Colonic mucosa (tissue), 4 donors: ENCODE data around the gene RAI1. TPM values are rescaled to one million over a fixed set of nuclear protein-coding genes. Genes with fewer than 3 reads are reported as not detected.

Experiments used
- DNase-seq: peaks from one replicate; pipeline ENCODE4 v3.0.0-alpha.2; 2020
- H3K27ac ChIP-seq: fragments of 200-600 bp; one replicate; pipeline ENCODE4 v1.8.0; 2021
- H3K27me3 ChIP-seq: fragments of 200-600 bp; one replicate; pipeline ENCODE4 v1.8.0; 2021
- H3K36me3 ChIP-seq: fragments of 200-600 bp; one replicate; pipeline ENCODE4 v1.8.0; 2021
- H3K4me1 ChIP-seq: fragments of 200-600 bp; one replicate; pipeline ENCODE4 v1.8.0; 2021; ENCODE audit warnings: mild to moderate bottlenecking
- H3K4me3 ChIP-seq: fragments of 200-600 bp; one replicate; pipeline ENCODE4 v1.8.0; 2021
- H3K9ac ChIP-seq, 2 donors: one replicate each; pipeline ENCODE4 v1.7.0; 2013; ENCODE audit warnings: control low read depth in 2 of 2, low read depth in 2 of 2, low read length in 2 of 2
- H3K9me3 ChIP-seq: fragments of 200-600 bp; one replicate; pipeline ENCODE4 v1.8.0; 2021
- intact Hi-C: fragments of 100-400 bp; cut with DNase I; formaldehyde crosslinking; loops from one replicate; pipeline ENCODE4 v1.14.1; 2022
- total RNA-seq, 2 donors: library from RNA; stranded (reverse); fragmentation: NEBNext Ultra II Directional in 1 of 2; extraction: Animal tissue kit (Norgen Biotek cat#: 25700) in 1 of 2; gene quantifications; one replicate each; pipeline ENCODE4 v1.2.1, GENCODE V29; 2021
- TF ChIP-seq, protein P1 (sequence below): fragments of 200-600 bp; IDR thresholded peaks from one replicate; pipeline ENCODE4 v1.8.0; 2022; ENCODE audit warnings: antibody characterized with exemption, mild to moderate bottlenecking
- donor health status: healthy.
- donor health status: DM: no; HTN: no; CAD: no.
- donor health status: DM: no; HTN: no; CAD: no.

RAI1 gene
- total RNA-seq, 2 donors from 2014 or later = 21.8 to 24.5 TPM

DNA sequence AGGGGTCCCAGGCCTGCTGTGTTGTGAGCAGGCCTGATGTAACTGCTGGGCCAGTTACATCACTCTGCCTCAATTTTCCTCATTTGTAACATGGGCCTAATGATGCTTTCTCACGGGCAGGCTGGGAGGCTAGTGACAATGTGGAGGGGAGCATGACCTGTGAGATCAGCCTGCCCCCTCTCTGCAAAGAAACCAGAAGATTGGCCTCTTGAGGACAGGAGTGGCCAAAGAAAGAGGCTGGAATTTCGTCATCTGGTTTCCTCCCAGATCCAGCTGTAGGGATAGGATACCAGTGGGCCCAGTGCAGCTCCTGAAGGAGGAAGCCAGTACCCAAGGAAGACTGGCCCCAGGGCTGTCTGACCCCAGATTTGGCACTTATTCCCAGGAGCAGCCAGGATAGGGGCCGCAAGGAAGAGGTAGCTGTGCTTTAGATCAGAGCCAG lies 156.1 kb downstream of the RAI1 start:
- H3K4me1 ChIP-seq = peaks cover 32% of the 10 kb centered on the region
- peak overlapping the region; percentile 100 for H3K27ac ChIP-seq
- DNase-seq = peak; percentile 66
- no peaks in the 10 kb centered on the region for H3K27me3 ChIP-seq
- TF ChIP-seq, protein P1, sequence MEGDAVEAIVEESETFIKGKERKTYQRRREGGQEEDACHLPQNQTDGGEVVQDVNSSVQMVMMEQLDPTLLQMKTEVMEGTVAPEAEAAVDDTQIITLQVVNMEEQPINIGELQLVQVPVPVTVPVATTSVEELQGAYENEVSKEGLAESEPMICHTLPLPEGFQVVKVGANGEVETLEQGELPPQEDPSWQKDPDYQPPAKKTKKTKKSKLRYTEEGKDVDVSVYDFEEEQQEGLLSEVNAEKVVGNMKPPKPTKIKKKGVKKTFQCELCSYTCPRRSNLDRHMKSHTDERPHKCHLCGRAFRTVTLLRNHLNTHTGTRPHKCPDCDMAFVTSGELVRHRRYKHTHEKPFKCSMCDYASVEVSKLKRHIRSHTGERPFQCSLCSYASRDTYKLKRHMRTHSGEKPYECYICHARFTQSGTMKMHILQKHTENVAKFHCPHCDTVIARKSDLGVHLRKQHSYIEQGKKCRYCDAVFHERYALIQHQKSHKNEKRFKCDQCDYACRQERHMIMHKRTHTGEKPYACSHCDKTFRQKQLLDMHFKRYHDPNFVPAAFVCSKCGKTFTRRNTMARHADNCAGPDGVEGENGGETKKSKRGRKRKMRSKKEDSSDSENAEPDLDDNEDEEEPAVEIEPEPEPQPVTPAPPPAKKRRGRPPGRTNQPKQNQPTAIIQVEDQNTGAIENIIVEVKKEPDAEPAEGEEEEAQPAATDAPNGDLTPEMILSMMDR = no peak
- H3K9me3 ChIP-seq = no peaks in the 10 kb centered on the region
- intact Hi-C loops = no loop called here
- no peaks in the 10 kb centered on the region for H3K36me3 ChIP-seq
- peak overlapping the region; percentile 87 to 92 for H3K9ac ChIP-seq
- peak overlapping the region; percentile 95 for H3K4me3 ChIP-seq

DNA sequence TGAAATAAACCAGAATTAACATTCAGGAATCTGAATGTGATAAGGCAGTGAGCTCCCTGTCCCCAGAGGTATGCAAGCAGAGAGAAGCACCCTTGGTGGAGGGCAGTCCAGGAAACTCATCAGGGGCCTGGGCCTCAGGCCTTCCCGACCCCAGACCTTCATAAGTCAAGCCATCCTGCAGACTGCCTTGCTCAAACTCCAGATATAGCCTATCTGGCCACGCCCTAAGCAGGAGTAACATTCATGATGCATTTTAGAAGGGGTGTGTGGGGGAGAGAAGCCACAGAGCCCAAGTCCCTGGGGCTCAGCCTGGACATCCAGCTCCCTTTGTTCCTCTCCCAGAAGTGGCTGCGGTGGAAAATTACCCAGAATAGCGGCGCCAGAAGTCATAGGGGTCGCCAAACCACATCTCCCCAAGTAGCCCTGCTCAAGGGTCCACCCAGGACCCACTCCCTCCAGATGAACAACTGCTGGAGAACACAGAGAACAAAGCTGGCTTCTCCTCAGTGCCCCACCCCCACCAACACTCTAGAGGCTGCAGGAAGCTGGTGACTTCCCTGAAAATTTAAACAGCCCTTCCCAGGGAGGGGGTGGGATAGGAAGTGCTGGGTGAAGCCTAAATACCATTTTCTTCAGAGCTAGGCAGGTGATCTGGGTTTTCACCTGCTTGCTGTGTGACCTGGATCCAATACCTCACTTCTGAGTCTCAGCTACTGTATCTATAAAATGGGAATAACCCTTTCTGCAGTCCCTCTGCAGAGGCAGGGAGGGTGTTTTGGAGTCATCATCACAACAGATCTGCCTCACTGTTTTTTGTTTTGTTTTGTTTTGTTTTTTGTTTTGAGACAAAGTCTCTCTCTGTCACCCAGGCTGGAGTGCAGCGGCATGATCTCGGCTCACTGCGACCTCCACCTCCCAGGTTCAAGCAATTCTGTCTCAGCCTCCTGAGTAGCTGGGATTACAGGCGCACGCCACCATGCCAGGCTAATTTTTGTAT lies 157.0 kb downstream of the RAI1 start:
- intact Hi-C loops = no loop called here
- Histone ChIP-seq H3K27ac (peak overlapping the region; percentile 100), H3K9ac (peak overlapping the region; percentile 57 to 92), H3K9me3 (no peaks in the 10 kb centered on the region), H3K36me3 (no peaks in the 10 kb centered on the region), H3K27me3 (no peaks in the 10 kb centered on the region), H3K4me3 (no peak overlapping the region), H3K4me1 (peaks cover 32% of the 10 kb centered on the region)
- DNase-seq = peak; percentile 86
- TF ChIP-seq, protein P1 = no peak

DNA sequence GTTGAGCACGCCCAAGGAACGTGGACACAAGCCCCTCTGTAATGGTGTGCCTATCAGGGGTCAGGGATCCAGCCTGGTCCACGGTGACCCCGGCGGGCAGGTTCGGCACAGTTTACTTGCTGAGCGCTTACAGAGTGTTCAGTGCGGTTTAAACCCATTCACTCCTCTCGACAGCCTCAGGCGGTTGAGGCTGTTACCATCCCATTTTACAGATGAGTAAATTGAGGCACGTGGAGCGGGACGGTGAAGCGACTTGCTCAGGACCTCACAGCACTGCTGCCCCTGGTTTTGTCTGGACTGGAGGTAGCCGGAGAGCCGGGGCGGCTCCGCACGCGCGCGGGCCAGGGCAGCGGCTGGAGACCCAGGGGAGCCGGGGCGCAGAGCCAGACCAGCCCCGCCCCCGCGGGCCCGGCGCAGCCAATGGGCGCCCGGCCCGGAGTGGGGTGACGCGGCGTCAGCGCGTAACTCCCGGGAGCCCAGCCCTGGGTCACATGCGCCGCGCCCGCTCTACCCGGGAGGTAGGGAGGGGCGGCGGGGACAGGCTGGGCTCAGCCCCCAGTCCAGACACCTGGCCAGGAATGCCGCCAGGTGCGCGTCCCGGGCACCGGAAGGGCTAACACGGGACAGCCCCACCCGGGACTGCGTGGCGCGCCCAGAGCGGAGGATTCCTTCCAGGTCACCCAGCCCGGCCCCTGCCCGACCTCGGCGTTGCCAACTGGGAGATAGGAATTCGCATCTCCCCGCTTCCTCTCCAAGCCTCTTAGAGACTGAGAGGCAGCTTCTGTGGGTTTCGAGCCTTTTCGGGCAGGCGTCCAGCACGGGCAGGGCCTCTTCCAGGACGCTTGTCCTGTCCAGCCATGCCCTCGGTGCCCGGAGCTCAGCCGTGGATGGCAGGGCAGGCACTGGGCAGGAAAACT lies 158.8 kb downstream of the RAI1 start:
- peak overlapping the region; percentile 44 for H3K4me3 ChIP-seq
- H3K9ac ChIP-seq = peak overlapping the region; percentile 66 to 92
- intact Hi-C loops = no loop called here
- DNase-seq = peak; percentile 92
- H3K27ac ChIP-seq = peak overlapping the region; percentile 100
- no peaks in the 10 kb centered on the region for H3K27me3 ChIP-seq
- TF ChIP-seq, protein P1 = no peak
- peaks cover 31% of the 10 kb centered on the region for H3K4me1 ChIP-seq
- no peaks in the 10 kb centered on the region for H3K36me3 ChIP-seq
- no peaks in the 10 kb centered on the region for H3K9me3 ChIP-seq

DNA sequence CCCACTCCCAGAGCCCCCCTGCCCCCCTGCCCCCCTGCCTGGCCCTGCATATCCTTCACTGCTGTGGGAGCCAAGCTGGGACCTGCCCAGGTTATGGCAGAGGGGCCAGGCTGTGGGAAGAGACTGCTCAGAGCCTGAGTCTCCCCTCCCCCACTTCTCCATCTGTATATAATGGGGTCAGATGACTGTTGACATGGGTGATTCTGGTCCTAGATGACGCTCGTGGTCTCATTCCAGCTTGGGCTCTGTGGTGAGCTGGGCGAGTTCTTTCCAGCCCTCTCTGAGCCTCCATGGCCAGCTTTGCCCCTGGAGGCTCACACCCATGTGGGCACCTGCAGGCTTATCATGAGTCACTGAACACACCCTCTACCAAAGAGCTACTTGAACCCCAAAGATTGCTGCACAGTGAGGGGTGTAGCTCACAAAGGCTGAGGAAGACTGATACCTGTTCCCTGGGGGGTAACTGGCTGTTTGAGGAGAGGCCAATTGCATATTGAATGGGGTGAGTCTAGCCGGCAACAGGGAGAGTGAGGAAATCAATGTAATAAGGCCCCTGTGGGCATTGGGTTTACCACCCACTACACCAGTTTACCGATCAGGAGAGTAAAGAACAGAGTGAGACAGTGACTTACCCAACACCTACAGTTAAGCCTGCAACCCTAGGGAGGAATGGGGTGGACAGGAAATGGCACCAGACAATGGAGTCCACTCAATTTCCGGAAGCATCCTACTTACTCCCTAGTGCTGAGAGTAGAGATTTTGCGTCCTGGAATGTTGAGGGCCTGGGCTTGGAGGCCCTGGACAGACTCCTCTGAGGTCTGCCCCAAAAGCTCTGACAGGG lies 159.7 kb downstream of the RAI1 start:
- DNase-seq = no peak
- intact Hi-C loops = no loop called here
- TF ChIP-seq, protein P1 = no peak

More for the DNA sequence above, 159.7 kb downstream of the RAI1 start:
- Histone ChIP-seq H3K9ac (peak overlapping the region; percentile 58 to 74), H3K4me3 (peak overlapping the region; percentile 44), H3K4me1 (peaks cover 24% of the 10 kb centered on the region), H3K27ac (peak overlapping the region; percentile 100), H3K36me3 (no peaks in the 10 kb centered on the region), H3K9me3 (no peaks in the 10 kb centered on the region), H3K27me3 (no peaks in the 10 kb centered on the region)
